NB4 (cell line): Measurements from ENCODE around the gene VASN.

Source experiments
- MAX ChIP-seq: IDR thresholded peaks from 2 replicates; pipeline ENCODE4 v1.6.1; 2011; ENCODE audit warnings: low read depth, low read length
- TF ChIP-seq, protein P1 (sequence below): IDR thresholded peaks from one replicate; pipeline ENCODE4 v1.5.1; 2012; ENCODE audit warnings: low read depth, low read length

GRCh38 chr16:4358236-4358635, 13.4 kb upstream of the VASN start:
- TF ChIP-seq, protein P1, sequence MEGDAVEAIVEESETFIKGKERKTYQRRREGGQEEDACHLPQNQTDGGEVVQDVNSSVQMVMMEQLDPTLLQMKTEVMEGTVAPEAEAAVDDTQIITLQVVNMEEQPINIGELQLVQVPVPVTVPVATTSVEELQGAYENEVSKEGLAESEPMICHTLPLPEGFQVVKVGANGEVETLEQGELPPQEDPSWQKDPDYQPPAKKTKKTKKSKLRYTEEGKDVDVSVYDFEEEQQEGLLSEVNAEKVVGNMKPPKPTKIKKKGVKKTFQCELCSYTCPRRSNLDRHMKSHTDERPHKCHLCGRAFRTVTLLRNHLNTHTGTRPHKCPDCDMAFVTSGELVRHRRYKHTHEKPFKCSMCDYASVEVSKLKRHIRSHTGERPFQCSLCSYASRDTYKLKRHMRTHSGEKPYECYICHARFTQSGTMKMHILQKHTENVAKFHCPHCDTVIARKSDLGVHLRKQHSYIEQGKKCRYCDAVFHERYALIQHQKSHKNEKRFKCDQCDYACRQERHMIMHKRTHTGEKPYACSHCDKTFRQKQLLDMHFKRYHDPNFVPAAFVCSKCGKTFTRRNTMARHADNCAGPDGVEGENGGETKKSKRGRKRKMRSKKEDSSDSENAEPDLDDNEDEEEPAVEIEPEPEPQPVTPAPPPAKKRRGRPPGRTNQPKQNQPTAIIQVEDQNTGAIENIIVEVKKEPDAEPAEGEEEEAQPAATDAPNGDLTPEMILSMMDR, result no peak
- TF ChIP-seq MAX, result no peak
